ENCODE results near the gene SLC8A1.
A peak's percentile ranks its signal among the peaks of the same experiment; 100 is the strongest.

Gene SLC8A1

GRCh38 chr2:40419364-40419762 lies 32.5 kb downstream of the SLC8A1 start:
- no peak for DNase-seq

- DNase-seq = no peak
Measured at GRCh38 chr2:40418614-40419363, 33.1 kb downstream of the SLC8A1 start.

GRCh38 chr2:40416486-40416885 lies 35.4 kb downstream of the SLC8A1 start:
- no peak for DNase-seq

GRCh38 chr2:40415391-40415790 lies 36.5 kb downstream of the SLC8A1 start:
- DNase-seq = no peak

- no peak for DNase-seq
Measured at GRCh38 chr2:40412456-40412855, 39.4 kb downstream of the SLC8A1 start.

GRCh38 chr2:40410695-40411094 lies 41.2 kb downstream of the SLC8A1 start:
- DNase-seq = no peak

- no peak for DNase-seq
Measured at GRCh38 chr2:40409734-40410133, 42.2 kb downstream of the SLC8A1 start.

- no peak for DNase-seq
Measured at GRCh38 chr2:40406485-40407289, 45.2 kb downstream of the SLC8A1 start.

- DNase-seq = no peak
Measured at GRCh38 chr2:40405465-40405864, 46.4 kb downstream of the SLC8A1 start.

- no peak for DNase-seq
Measured at GRCh38 chr2:40404517-40404916, 47.4 kb downstream of the SLC8A1 start.

GRCh38 chr2:40403233-40403836 lies 48.6 kb downstream of the SLC8A1 start:
- DNase-seq = no peak

- peak; percentile 15 for DNase-seq
Measured at GRCh38 chr2:40401896-40402295, 50.0 kb downstream of the SLC8A1 start.

- no peak for DNase-seq
Measured at GRCh38 chr2:40400336-40400953, 51.4 kb downstream of the SLC8A1 start.

- no peak for DNase-seq
Measured at GRCh38 chr2:40397765-40398164, 54.1 kb downstream of the SLC8A1 start.

GRCh38 chr2:40396124-40396523 lies 55.8 kb downstream of the SLC8A1 start:
- DNase-seq = no peak

- no peak for DNase-seq
Measured at GRCh38 chr2:40395169-40396073, 56.5 kb downstream of the SLC8A1 start.

GRCh38 chr2:40394597-40394996 lies 57.3 kb downstream of the SLC8A1 start:
- no peak for DNase-seq

- DNase-seq = no peak
Measured at GRCh38 chr2:40394031-40394430, 57.9 kb downstream of the SLC8A1 start.

GRCh38 chr2:40388161-40388560 lies 63.7 kb downstream of the SLC8A1 start:
- DNase-seq = no peak

GRCh38 chr2:40386177-40386576 lies 65.7 kb downstream of the SLC8A1 start:
- no peak for DNase-seq

- no peak for DNase-seq
Measured at GRCh38 chr2:40384714-40385113, 67.2 kb downstream of the SLC8A1 start.

- DNase-seq = no peak
Measured at GRCh38 chr2:40384233-40384632, 67.7 kb downstream of the SLC8A1 start.

Measured in activated CD4-positive, alpha-beta T cell treated with anti-CD3 and anti-CD28 coated beads, Interleukin-2, amount 50 U/mL, for 16 hours (primary cell).